Measurements from ENCODE around the gene OBSCN. TPM values are rescaled to one million over a fixed set of nuclear protein-coding genes. Genes with fewer than 3 reads are reported as not detected.
"Not testable (repeated sequence)": the region's sequence is repeated elsewhere in the genome, so short reads cannot be mapped to it uniquely, and the experiment has no call there.

OBSCN gene
- total and polyA plus RNA-seq, 2 donors: 10.1 to 75.9 TPM

DNA sequence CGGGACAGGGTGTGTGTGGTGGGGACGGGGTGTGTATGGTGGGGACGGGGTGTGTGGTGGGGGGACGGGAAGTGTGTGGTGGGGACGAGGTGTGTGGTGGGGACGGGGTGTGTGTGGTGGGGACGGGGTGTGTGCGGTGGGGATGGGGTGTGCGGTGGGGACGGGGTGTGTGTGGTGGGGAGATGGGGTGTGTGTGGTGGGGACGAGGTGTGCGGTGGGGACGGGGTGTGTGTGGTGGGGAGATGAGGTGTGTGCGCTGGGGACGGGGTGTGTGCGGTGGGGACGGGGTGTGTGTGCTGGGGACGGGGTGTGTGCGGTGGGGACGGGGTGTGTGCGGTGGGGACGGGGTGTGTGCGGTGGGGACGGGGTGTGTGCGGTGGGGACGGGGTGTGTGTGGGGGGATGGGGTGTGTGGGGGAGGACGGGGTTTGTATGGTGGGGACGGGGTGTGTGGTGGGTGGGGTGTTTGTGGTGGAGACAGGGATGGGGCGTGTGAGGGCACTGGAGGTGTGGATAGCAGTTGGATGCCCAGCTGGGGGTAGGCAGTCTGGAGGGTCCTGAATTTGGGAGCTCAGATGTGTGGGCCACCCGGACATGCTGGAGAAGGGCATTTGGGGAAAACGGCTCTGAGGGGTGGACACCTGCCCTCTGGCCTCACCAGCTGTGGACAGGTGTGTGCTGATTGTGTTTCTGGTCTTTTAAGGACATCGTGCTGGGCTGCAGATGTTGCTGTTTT is 25.4 kb upstream of the OBSCN start:
- Histone ChIP-seq H3K36me3 (ENCODE audit: control insufficient read depth in 2 of 2, insufficient read depth in 2 of 2, low read length in 1 of 2) (no peaks in the 10 kb centered on the region), H3K4me3 (ENCODE audit: low read length in 2 of 2) (no peak overlapping the region), H3K9me3 (ENCODE audit: control insufficient read depth in 2 of 2, insufficient read depth in 1 of 2, low read length in 1 of 2) (no peaks in the 10 kb centered on the region), H3K27ac (ENCODE audit: low read depth in 1 of 2, low read length in 1 of 2) (no peak overlapping the region), H3K27me3 (ENCODE audit: control insufficient read depth in 2 of 2, insufficient read depth in 1 of 2, low read length in 1 of 2) (no peaks in the 10 kb centered on the region), H3K4me1 (ENCODE audit: control insufficient read depth in 2 of 2, insufficient read depth in 2 of 2, low read length in 2 of 2) (no peaks in the 10 kb centered on the region)
- WGBS: 89% methylated on average over 32 of the region's 32 CpGs
- DNase-seq (ENCODE audit: low read depth in 6 of 9, low spot score in 9 of 9): no peak

DNA sequence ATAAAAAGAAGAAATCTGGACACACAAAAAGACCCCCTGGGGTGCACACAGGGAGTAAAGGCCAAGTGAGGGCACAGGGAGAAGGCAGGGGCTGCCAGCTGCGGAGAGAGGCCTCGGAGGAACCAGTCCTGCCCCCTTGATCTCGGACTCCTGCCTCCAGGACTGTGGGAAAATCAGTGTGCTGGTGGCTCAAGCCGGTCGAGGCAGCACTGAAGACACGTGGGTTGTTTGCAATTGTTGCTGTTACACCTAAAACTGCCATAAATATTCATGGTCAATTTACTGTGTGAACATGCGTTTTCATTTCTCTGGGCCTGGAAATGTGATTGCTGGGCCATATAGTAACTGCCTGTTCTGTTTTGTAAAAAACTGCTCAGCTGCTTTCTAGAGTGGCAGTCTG is 23.7 kb upstream of the OBSCN start:
- Histone ChIP-seq H3K4me1 (ENCODE audit: control insufficient read depth in 2 of 2, insufficient read depth in 2 of 2, low read length in 2 of 2) (no peaks in the 10 kb centered on the region), H3K27me3 (ENCODE audit: control insufficient read depth in 2 of 2, insufficient read depth in 1 of 2, low read length in 1 of 2) (no peaks in the 10 kb centered on the region), H3K36me3 (ENCODE audit: control insufficient read depth in 2 of 2, insufficient read depth in 2 of 2, low read length in 1 of 2) (no peaks in the 10 kb centered on the region), H3K9me3 (ENCODE audit: control insufficient read depth in 2 of 2, insufficient read depth in 1 of 2, low read length in 1 of 2) (no peaks in the 10 kb centered on the region), H3K4me3 (ENCODE audit: low read length in 2 of 2) (no peak overlapping the region), H3K27ac (ENCODE audit: low read depth in 1 of 2, low read length in 1 of 2) (no peak overlapping the region)
- 97% methylated on average over 7 of the region's 7 CpGs for WGBS
- no peak for DNase-seq (ENCODE audit: low read depth in 6 of 9, low spot score in 9 of 9)

DNA sequence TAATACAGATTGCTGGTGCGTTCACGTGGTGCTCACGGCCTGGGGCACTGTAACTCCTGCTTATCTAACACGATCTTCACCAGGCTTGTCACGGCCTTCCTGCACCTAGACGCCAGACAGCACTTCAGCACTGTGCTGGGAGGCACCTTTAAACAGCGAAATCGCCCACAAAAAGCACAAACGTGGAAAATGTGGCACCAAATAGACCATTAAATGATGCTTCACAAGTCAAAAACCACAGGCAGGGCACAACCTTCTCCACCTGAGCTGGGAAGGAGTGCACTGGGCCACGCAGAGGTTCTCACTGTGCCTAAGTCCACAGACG is 22.2 kb upstream of the OBSCN start:
- H3K4me1 ChIP-seq (ENCODE audit: control insufficient read depth in 2 of 2, insufficient read depth in 2 of 2, low read length in 2 of 2): no peaks in the 10 kb centered on the region

DNA sequence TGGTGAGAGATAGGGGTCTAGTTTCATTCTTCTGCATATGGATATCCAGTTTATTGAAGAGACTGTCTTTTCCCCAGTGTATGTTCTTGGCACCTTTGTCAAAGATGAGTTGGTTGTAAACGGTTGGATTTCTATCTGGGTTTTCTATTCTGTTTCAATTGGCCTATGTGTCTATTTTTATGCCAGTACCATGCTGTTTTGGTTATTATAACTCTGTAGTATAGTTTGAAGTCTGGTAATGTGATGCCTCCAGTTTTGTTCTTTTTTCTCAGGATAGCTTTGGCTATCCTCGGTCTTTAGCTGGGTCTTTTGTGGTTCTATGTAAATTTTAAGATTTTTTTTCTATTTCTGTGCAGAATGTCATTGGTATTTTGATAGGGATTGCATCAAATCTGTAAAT is 19.6 kb upstream of the OBSCN start:
- H3K27ac ChIP-seq (ENCODE audit: low read depth in 1 of 2, low read length in 1 of 2); H3K9me3 ChIP-seq (ENCODE audit: control insufficient read depth in 2 of 2, insufficient read depth in 1 of 2, low read length in 1 of 2); DNase-seq (ENCODE audit: low read depth in 6 of 9, low spot score in 9 of 9); H3K4me1 ChIP-seq (ENCODE audit: control insufficient read depth in 2 of 2, insufficient read depth in 2 of 2, low read length in 2 of 2); H3K4me3 ChIP-seq (ENCODE audit: low read length in 2 of 2); H3K27me3 ChIP-seq (ENCODE audit: control insufficient read depth in 2 of 2, insufficient read depth in 1 of 2, low read length in 1 of 2); H3K36me3 ChIP-seq (ENCODE audit: control insufficient read depth in 2 of 2, insufficient read depth in 2 of 2, low read length in 1 of 2): not testable (repeated sequence)
- WGBS: 95% methylated on average over 2 of the region's 2 CpGs

More for the DNA sequence above, 22.2 kb upstream of the OBSCN start:
- Histone ChIP-seq H3K36me3 (ENCODE audit: control insufficient read depth in 2 of 2, insufficient read depth in 2 of 2, low read length in 1 of 2) (no peaks in the 10 kb centered on the region), H3K9me3 (ENCODE audit: control insufficient read depth in 2 of 2, insufficient read depth in 1 of 2, low read length in 1 of 2) (no peaks in the 10 kb centered on the region), H3K4me3 (ENCODE audit: low read length in 2 of 2) (no peak overlapping the region), H3K27ac (ENCODE audit: low read depth in 1 of 2, low read length in 1 of 2) (no peak overlapping the region), H3K27me3 (ENCODE audit: control insufficient read depth in 2 of 2, insufficient read depth in 1 of 2, low read length in 1 of 2) (no peaks in the 10 kb centered on the region)
- WGBS: 91% methylated on average over 11 of the region's 11 CpGs
- DNase-seq (ENCODE audit: low read depth in 6 of 9, low spot score in 9 of 9): no peak

DNA sequence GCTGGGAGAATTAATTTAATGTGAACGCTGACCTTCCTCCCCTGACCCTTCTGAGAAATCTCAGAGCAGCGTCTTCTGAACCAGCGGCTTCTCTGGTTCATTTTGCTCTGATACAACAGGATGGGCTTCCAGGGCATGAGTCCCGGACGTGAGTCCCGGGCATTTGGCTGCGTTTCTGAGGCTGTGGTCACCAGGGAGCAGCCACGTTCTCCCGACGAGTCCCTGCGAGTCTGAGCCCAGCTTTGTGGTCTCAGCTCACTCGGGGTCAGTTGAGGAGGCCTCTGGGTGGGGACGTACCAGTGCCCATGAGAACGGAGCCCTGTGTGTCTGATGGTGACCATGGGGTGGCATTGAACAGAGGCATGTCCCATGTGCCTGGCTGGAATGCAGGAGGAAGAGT is 17.7 kb upstream of the OBSCN start:
- H3K27ac ChIP-seq (ENCODE audit: low read depth in 1 of 2, low read length in 1 of 2): no peak overlapping the region
- H3K4me1 ChIP-seq (ENCODE audit: control insufficient read depth in 2 of 2, insufficient read depth in 2 of 2, low read length in 2 of 2): no peaks in the 10 kb centered on the region
- no peak for DNase-seq (ENCODE audit: low read depth in 6 of 9, low spot score in 9 of 9)
- WGBS: 97% methylated on average over 14 of the region's 14 CpGs
- H3K27me3 ChIP-seq (ENCODE audit: control insufficient read depth in 2 of 2, insufficient read depth in 1 of 2, low read length in 1 of 2): no peaks in the 10 kb centered on the region
- no peaks in the 10 kb centered on the region for H3K36me3 ChIP-seq (ENCODE audit: control insufficient read depth in 2 of 2, insufficient read depth in 2 of 2, low read length in 1 of 2)
- no peaks in the 10 kb centered on the region for H3K9me3 ChIP-seq (ENCODE audit: control insufficient read depth in 2 of 2, insufficient read depth in 1 of 2, low read length in 1 of 2)
- H3K4me3 ChIP-seq (ENCODE audit: low read length in 2 of 2): no peak overlapping the region

DNA sequence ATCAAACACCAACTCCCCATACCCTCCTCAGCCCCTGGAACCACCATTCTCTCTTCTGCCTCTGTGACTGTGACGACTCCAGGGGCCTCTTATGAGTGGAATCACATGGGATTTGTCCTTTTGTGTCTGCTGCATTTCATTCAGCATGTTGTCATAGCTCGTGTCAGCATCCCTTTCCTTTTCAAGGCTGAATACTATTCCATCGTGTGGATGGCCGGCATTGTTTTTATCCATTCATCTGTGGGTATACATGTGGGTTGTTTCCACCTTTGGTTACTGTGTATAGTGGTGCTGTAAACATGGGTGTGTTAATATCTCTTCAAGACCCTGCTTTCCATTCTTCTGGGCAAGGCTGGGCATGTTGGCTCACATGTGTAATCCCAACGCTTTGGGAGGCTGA is 17.1 kb upstream of the OBSCN start:
- Histone ChIP-seq H3K4me3 (ENCODE audit: low read length in 2 of 2) (no peak overlapping the region), H3K27me3 (ENCODE audit: control insufficient read depth in 2 of 2, insufficient read depth in 1 of 2, low read length in 1 of 2) (no peaks in the 10 kb centered on the region), H3K27ac (ENCODE audit: low read depth in 1 of 2, low read length in 1 of 2) (no peak overlapping the region), H3K9me3 (ENCODE audit: control insufficient read depth in 2 of 2, insufficient read depth in 1 of 2, low read length in 1 of 2) (no peaks in the 10 kb centered on the region), H3K36me3 (ENCODE audit: control insufficient read depth in 2 of 2, insufficient read depth in 2 of 2, low read length in 1 of 2) (no peaks in the 10 kb centered on the region), H3K4me1 (ENCODE audit: control insufficient read depth in 2 of 2, insufficient read depth in 2 of 2, low read length in 2 of 2) (no peaks in the 10 kb centered on the region)
- no peak for DNase-seq (ENCODE audit: low read depth in 6 of 9, low spot score in 9 of 9)
- whole genome bisulfite sequencing: 97% methylated on average over 5 of the region's 5 CpGs

DNA sequence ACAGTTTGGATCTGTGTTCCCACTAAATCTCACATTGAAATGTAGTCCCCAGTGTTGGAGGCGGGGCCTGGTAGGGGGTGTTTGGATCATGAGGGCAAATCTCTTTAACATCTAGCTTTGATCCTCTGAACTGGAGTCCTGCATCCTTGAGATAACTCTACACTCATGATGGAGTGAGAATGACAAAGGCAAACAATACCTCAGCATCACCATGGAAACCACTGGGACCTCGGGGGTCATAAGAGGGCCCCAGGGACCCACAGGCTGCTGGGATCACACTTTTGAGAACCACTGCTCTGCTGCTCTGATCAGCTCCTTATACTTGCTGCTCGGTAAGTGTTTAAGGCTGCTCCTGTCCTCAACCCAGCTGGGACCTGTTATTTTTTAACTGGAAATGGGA is 13.4 kb upstream of the OBSCN start:
- H3K27me3 ChIP-seq (ENCODE audit: control insufficient read depth in 2 of 2, insufficient read depth in 1 of 2, low read length in 1 of 2): no peaks in the 10 kb centered on the region
- H3K4me1 ChIP-seq (ENCODE audit: control insufficient read depth in 2 of 2, insufficient read depth in 2 of 2, low read length in 2 of 2): no peaks in the 10 kb centered on the region
- H3K27ac ChIP-seq (ENCODE audit: low read depth in 1 of 2, low read length in 1 of 2): no peak overlapping the region
- no peak overlapping the region for H3K4me3 ChIP-seq (ENCODE audit: low read length in 2 of 2)
- WGBS: 93% methylated on average over 3 of the region's 3 CpGs
- H3K9me3 ChIP-seq (ENCODE audit: control insufficient read depth in 2 of 2, insufficient read depth in 1 of 2, low read length in 1 of 2): peaks cover 3 to 8% of the 10 kb centered on the region in 2 donors
- no peaks in the 10 kb centered on the region for H3K36me3 ChIP-seq (ENCODE audit: control insufficient read depth in 2 of 2, insufficient read depth in 2 of 2, low read length in 1 of 2)
- no peak for DNase-seq (ENCODE audit: low read depth in 6 of 9, low spot score in 9 of 9)

DNA sequence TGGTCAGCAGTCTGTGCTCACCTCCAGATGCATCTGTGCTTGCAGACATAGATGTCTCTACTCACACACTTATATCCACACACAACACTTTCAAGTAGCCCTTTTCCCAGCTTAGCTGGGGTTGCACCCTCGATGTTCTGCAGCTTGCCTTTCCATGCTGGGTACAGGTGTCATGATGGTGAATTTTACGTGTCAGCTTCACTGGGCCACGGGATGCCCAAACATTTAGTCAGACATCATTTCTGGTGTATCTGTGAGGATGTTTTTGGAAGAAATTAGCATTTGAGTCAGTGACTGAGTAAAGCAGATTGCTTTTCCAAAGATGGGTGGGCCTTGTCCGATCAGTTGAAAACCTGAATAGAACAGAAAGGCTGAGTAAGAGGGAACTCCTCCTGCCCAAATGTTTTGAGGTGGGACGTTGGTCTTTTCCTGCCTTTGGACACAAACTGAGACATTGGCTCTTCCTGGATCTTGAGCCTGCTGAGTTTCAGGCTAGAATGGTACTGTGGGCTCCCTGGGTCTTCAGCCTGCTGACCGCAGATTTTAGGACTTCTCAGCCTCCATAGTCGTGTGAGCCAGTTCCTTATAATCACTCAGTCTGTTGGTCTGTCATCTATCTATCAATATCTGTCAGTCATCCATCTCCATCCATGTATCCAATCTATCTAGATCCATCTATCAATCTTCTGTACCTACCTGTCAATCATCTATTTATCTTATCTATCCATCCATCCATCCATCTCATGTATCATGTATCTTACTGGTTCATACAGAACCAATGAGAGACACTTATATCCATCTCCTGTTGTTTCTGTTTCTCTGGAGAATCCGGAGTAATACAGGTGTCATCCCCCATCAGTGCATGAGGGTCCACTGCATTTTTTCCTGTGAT is 12.7 kb upstream of the OBSCN start:
- 97% methylated on average over 8 of the region's 8 CpGs for WGBS
- no peaks in the 10 kb centered on the region for H3K4me1 ChIP-seq (ENCODE audit: control insufficient read depth in 2 of 2, insufficient read depth in 2 of 2, low read length in 2 of 2)

DNA sequence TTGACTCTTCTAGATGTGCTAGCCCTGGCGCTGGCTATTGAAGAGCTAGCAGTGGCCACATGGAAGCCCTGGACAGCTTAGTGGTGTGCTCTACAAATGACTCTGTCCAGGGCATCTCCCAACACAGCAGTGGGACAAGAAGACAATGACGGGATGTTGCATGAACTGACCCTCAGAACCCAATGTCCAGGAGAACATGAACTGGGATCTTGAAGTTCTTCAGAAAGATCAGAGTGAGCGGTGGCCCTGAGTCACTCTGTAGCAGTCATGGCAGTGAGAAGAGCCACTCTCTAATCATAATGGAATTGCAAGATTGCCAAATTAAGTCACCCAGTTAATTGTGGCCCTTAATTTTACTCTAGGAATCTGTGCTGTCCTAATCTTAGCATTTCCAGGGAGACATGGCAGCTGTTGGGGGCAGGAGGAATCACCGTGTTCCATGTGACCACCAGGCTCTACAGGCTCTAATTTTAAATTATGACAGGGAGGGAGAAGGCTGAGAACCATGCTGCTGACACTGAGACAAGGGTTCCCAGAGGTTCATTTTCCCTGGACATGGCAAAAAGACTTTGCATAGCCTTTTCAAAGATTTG is 10.2 kb upstream of the OBSCN start:
- Histone ChIP-seq H3K27me3 (ENCODE audit: control insufficient read depth in 2 of 2, insufficient read depth in 1 of 2, low read length in 1 of 2) (no peaks in the 10 kb centered on the region), H3K9me3 (ENCODE audit: control insufficient read depth in 2 of 2, insufficient read depth in 1 of 2, low read length in 1 of 2) (peaks cover 3 to 8% of the 10 kb centered on the region in 2 donors), H3K4me3 (ENCODE audit: low read length in 2 of 2) (no peak overlapping the region), H3K36me3 (ENCODE audit: control insufficient read depth in 2 of 2, insufficient read depth in 2 of 2, low read length in 1 of 2) (no peaks in the 10 kb centered on the region), H3K4me1 (ENCODE audit: control insufficient read depth in 2 of 2, insufficient read depth in 2 of 2, low read length in 2 of 2) (no peaks in the 10 kb centered on the region), H3K27ac (ENCODE audit: low read depth in 1 of 2, low read length in 1 of 2) (no peak overlapping the region)
- WGBS: over 99% methylated on average over 4 of the region's 4 CpGs
- DNase-seq (ENCODE audit: low read depth in 6 of 9, low spot score in 9 of 9): no peak

More for the DNA sequence above, 12.7 kb upstream of the OBSCN start:
- no peak overlapping the region for H3K27ac ChIP-seq (ENCODE audit: low read depth in 1 of 2, low read length in 1 of 2)
- DNase-seq (ENCODE audit: low read depth in 6 of 9, low spot score in 9 of 9): no peak
- H3K4me3 ChIP-seq (ENCODE audit: low read length in 2 of 2): no peak overlapping the region
- peaks cover 3 to 8% of the 10 kb centered on the region in 2 donors for H3K9me3 ChIP-seq (ENCODE audit: control insufficient read depth in 2 of 2, insufficient read depth in 1 of 2, low read length in 1 of 2)
- no peaks in the 10 kb centered on the region for H3K36me3 ChIP-seq (ENCODE audit: control insufficient read depth in 2 of 2, insufficient read depth in 2 of 2, low read length in 1 of 2)
- H3K27me3 ChIP-seq (ENCODE audit: control insufficient read depth in 2 of 2, insufficient read depth in 1 of 2, low read length in 1 of 2): no peaks in the 10 kb centered on the region
